Tibial nerve (tissue), 4 donors: Measurements from ENCODE around the gene GON4L.
"Not testable (repeated sequence)": the region's sequence is repeated elsewhere in the genome, so short reads cannot be mapped to it uniquely, and the experiment has no call there.

Experiments used
- CTCF ChIP-seq, 5 experiments: fragments of 200-600 bp in 3 of 5; fragments of 450-650 bp in 2 of 5; sonication (generic) in 3 of 5; IDR thresholded peaks; one replicate each; pipeline ENCODE4 v1.5.1; 2016 to 2019; ENCODE audit warnings: antibody characterized with exemption in 5 of 5, mild to moderate bottlenecking in 3 of 5, moderate library complexity in 2 of 5
- EP300 ChIP-seq, 2 donors: sonication (generic); formaldehyde crosslinking; IDR thresholded peaks; one replicate each; pipeline ENCODE4 v1.6.1; 2017; ENCODE audit warnings: antibody characterized with exemption in 2 of 2, mild to moderate bottlenecking in 1 of 2

GRCh38 chr1:155748141-155748540, 108.9 kb downstream of the GON4L start:
- not testable (repeated sequence) for TF ChIP-seq CTCF, EP300 (IDR thresholded peaks at IDR 0.05)
